ENCODE results near the gene C2orf92.

The C2orf92 gene

GRCh38 chr2:97749581-97749980 is 80.1 kb downstream of the C2orf92 start:
- DNase-seq, result no peak

- no peak for DNase-seq
These were observed 80.5 kb downstream of the C2orf92 start for GRCh38 chr2:97750017-97750416.

GRCh38 chr2:97751752-97752151 is 82.2 kb downstream of the C2orf92 start:
- peak in 1 of 2 experiments; percentile 10 for DNase-seq
